HG03432 (cell line): ENCODE results near the gene IRAK3.

Experiments
- ATAC-seq: cut with Tn5 transposase; IDR thresholded peaks from one replicate; pipeline ENCODE4 v1.9.1; 2021; ENCODE audit warnings: mild to moderate bottlenecking, moderate library complexity; ENCODE audit not compliant: unreplicated experiment

IRAK3 gene

DNA sequence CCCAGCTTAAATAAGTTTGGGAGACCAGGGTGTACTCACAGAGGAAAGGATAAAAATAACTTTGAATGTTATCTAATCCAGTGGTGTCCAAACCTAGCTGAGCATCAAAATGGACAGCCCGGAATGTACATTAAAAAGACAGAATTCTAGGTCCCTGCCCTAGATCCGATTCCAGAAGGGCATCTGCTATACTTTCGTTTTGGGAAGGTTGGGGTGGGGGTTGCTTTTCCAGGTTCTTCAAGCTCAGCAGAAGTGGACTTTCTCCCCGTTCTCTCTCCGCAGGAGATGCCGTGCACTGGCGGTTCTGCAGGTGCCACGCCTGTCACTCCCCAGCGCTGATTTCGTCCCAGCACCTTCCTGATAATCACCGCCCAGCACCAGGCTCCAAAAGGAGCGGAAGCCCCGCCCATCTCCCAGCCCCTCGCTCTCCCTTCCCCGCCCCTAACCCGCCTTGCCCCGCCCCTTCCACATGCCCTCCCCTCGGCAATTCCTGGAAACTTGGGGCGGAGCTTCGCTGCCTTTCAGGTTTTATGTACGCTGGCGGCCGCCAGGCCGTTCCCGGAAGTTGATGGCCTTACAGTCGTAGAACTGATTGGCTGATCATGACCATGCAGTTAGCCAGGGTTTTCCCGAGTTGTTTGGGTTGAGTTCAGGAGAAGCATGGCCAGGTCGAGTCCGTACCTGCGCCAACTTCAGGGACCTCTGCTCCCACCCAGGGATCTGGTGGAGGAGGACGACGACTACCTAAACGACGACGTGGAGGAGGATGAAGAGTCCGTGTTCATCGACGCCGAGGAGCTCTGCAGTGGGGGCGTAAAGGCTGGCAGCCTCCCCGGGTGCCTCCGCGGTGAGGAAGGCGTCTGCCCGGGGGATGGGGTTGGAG lies 113.2 kb downstream of the IRAK3 start, which contains the start of gene HELB:
Gene HELB (plus strand): TSS at position 550 of the 883 bp plus-strand sequence. CDS start 111 bp downstream, at position 661.
- ATAC-seq: peak; percentile 93

- no peak for ATAC-seq
Measured at GRCh38 chr12:66302827-66303169, 113.8 kb downstream of the IRAK3 start.

DNA sequence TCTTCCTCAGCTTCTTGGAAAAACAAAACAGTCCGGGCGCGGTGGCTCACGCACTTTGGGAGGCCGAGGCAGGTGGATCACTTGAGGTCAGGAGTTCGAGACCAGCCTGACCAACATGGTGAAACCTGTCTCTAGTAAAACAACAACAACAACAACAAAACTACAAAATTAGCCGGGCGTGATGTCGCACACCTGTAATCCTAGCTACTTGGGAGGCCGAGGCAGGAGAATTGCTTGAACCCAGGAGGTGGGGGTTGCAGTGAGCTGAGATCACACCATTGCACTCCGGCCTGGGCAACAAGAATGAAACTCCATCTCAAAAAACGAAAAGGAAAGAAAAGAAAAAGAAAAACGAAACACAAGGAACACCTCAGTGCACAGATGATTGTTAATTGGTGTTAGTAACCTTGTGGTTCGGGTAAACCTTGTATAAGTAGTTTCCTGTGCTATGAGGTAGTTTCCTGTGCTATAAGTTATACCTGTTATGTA lies 114.3 kb downstream of the IRAK3 start:
- ATAC-seq: peak; percentile 42
